Panc1 (cell line): ENCODE measurements around the gene PHF19. TPM values are rescaled to one million over a fixed set of nuclear protein-coding genes. Genes with fewer than 3 reads are reported as not detected.

Experiments used
- ATAC-seq: fragments of 200-7000 bp; cut with Tn5 transposase; 2 replicates; pipeline ENCODE4 v1.9.1; 2020; ENCODE audit warnings: mild to moderate bottlenecking, moderate library complexity
- BruUV-seq: library from RNA; stranded (reverse); fragments of 400-500 nt; replicated peaks from 2 replicates; lab custom pipeline; 2021; lab: Mats Ljungman, UMichigan
- CTCF ChIA-PET: fragments of 300-600 bp; sonication (Branson Sonifier 250); formaldehyde crosslinking; loops from one replicate; lab custom pipeline; 2022; ENCODE audit warnings: antibody characterized with exemption; lab: Charles Lee
- POLR2A ChIA-PET: fragments of 300-600 bp; sonication (Branson Sonifier 250); formaldehyde crosslinking; loops from one replicate; lab custom pipeline; 2022; ENCODE audit warnings: antibody characterized with exemption; lab: Charles Lee
- DNase-seq: peaks from one replicate; pipeline ENCODE4 v3.0.0-alpha.2; 2010; ENCODE audit warnings: low read depth, low spot score
- H3K27ac ChIP-seq: 2 replicates; pipeline ENCODE4 v1.5.1; 2011; ENCODE audit warnings: mild to moderate bottlenecking, low read length, inconsistent platforms
- H3K27me3 ChIP-seq: fragments of 200-500 bp; sonication (Bioruptor generic); 2 replicates; pipeline ENCODE4 v1.6.0; 2014; ENCODE audit warnings: low read length, inconsistent platforms; ENCODE audit not compliant: control insufficient read depth, insufficient read depth
- H3K36me3 ChIP-seq: fragments of 200-500 bp; sonication (Bioruptor generic); 2 replicates; pipeline ENCODE4 v1.5.1; 2014; ENCODE audit warnings: inconsistent platforms, mild to moderate bottlenecking, low read length, moderate library complexity; ENCODE audit not compliant: control insufficient read depth, insufficient read depth
- H3K4me1 ChIP-seq: 2 replicates; pipeline ENCODE4 v1.5.1; 2011; ENCODE audit warnings: inconsistent platforms, mild to moderate bottlenecking, low read length, moderate library complexity; ENCODE audit not compliant: control insufficient read depth, insufficient read depth
- H3K4me3 ChIP-seq, 2 experiments: 2 replicates each; pipeline ENCODE4 v1.5.1; 2011 to 2012; ENCODE audit warnings: low read depth in 2 of 2, low read length in 2 of 2, mild to moderate bottlenecking in 2 of 2, inconsistent platforms in 1 of 2, moderate library complexity in 1 of 2
- H3K9me3 ChIP-seq: fragments of 200-500 bp; sonication (Bioruptor generic); 2 replicates; pipeline ENCODE4 v1.5.1; 2014; ENCODE audit warnings: low read depth, mild to moderate bottlenecking, inconsistent platforms, low read length, moderate library complexity; ENCODE audit not compliant: control insufficient read depth, insufficient read depth
- CTCF ChIP-seq: fragments of 450-650 bp; IDR thresholded peaks from 2 replicates; pipeline ENCODE4 v1.5.1; 2017; ENCODE audit warnings: mild to moderate bottlenecking
- POLR2AphosphoS5 ChIP-seq: IDR thresholded peaks from 2 replicates; pipeline ENCODE4 v1.6.1; 2012; ENCODE audit warnings: mild to moderate bottlenecking, low read depth, low read length, moderate library complexity
- REST ChIP-seq, 2 experiments: IDR thresholded peaks; 2 replicates each; pipeline ENCODE4 v1.6.1; 2011 to 2012; ENCODE audit warnings: low read depth in 2 of 2, control low read depth in 1 of 2, low read length in 1 of 2, mild to moderate bottlenecking in 1 of 2, moderate library complexity in 1 of 2; ENCODE audit not compliant: insufficient read depth in 1 of 2
- SIN3A ChIP-seq: IDR thresholded peaks from 2 replicates; pipeline ENCODE4 v1.6.1; 2012; ENCODE audit warnings: low read depth, mild to moderate bottlenecking, low read length, moderate library complexity, borderline replicate concordance; ENCODE audit not compliant: insufficient read depth
- TCF7L2 ChIP-seq: IDR thresholded peaks from 2 replicates; pipeline ENCODE4 v1.6.1; 2011; ENCODE audit warnings: mild to moderate bottlenecking, low read depth, low read length, inconsistent platforms
- in situ Hi-C: cut with HindIII; loops from 2 replicates; pipeline ENCODE4 v1.10.0; 2016; ENCODE audit warnings: low sequenced_read_pairs, low pct_unique_long_range_greater_than_20kb
- intact Hi-C: fragments of 100-400 bp; cut with micrococcal nuclease; formaldehyde crosslinking; loops from one replicate; pipeline ENCODE4 v1.10.0; 2022; ENCODE audit not compliant: unreplicated experiment
- total RNA-seq: library from RNA; stranded (reverse); gene quantifications from one replicate; pipeline ENCODE4 v1.2.1, GENCODE V29; 2021; ENCODE audit not compliant: unreplicated experiment

Gene PHF19
- total RNA-seq, 1 experiment from 2014 or later: 91.1 TPM

GRCh38 chr9:120870206-120870605 lies 6.8 kb downstream of the PHF19 start:
- BruUV-seq: no TSS peak
- Histone ChIP-seq H3K4me3 (no peak overlapping the region), H3K27ac (peak overlapping the region; percentile 76; the same call in 1 of the 2 replicates), H3K27me3 (no peaks in the 10 kb centered on the region), H3K9me3 (no peaks in the 10 kb centered on the region), H3K36me3 (peaks cover 3% of the 10 kb centered on the region; the same call in 1 of the 2 replicates), H3K4me1 (peaks cover 36% of the 10 kb centered on the region)
- intact Hi-C loops (no loop called here), in situ Hi-C loops (no loop called here)
- CTCF ChIA-PET: no interaction called here
- POLR2A ChIA-PET: no interaction called here
- no peak for TF ChIP-seq SIN3A
- no peak for TF ChIP-seq CTCF
- TF ChIP-seq POLR2AphosphoS5: no peak
- TF ChIP-seq REST (IDR thresholded peaks at IDR 0.05; ENCODE audit: insufficient read depth in 1 of 2, low read depth in 2 of 2, low read length in 1 of 2): no peak
- TF ChIP-seq TCF7L2: no peak
- DNase-seq (no peak), ATAC-seq (no peak)

GRCh38 chr9:120869726-120870125 lies 7.3 kb downstream of the PHF19 start:
- in situ Hi-C loops (no loop called here), intact Hi-C loops (no loop called here)
- ChIA-PET POLR2A (no interaction called here), CTCF (no interaction called here)
- H3K27me3 ChIP-seq: no peaks in the 10 kb centered on the region
- H3K4me3 ChIP-seq: no peak overlapping the region
- no TSS peak for BruUV-seq
- no peaks in the 10 kb centered on the region for H3K9me3 ChIP-seq
- H3K4me1 ChIP-seq: peaks cover 31% of the 10 kb centered on the region
- peak overlapping the region; percentile 76 for H3K27ac ChIP-seq
- ATAC-seq (no peak), DNase-seq (no peak)
- H3K36me3 ChIP-seq: peaks cover 3% of the 10 kb centered on the region; the same call in 1 of the 2 replicates
- TF ChIP-seq TCF7L2 (no peak), CTCF (no peak), POLR2AphosphoS5 (no peak)
